Measurements from ENCODE around the gene PAGE2B.

DNA sequence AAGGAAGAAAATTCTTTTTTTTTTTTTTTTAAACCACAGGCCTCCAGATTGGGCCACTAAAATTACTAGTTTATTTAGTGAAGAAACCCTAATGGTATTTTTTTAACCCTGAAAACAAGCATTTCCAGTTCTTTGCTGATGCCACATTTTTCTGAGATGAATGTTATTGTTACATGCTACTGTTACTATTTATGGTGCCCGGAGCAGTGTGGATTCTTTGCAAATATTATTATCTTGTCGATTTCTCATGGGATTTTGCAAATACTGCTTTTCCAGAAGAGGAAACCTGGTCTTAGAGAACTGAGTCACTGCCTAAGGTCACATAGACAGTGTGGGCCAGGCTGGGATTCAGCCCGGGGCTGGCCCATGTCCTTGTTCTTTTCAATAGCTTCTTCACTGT, 35.4 kb upstream of the PAGE2B start:
- TF ChIP-seq EP300 (IDR thresholded peaks at IDR 0.05; ENCODE audit: borderline replicate concordance) (no peak), TAF1 (IDR thresholded peaks at IDR 0.05; ENCODE audit: low read depth) (no peak), TCF12 (IDR thresholded peaks at IDR 0.05; ENCODE audit: low read depth) (no peak), EGR1 (IDR thresholded peaks at IDR 0.05) (no peak), RAD21 (IDR thresholded peaks at IDR 0.05; ENCODE audit: low read depth) (no peak), REST (IDR thresholded peaks at IDR 0.05; ENCODE audit: low read depth) (no peak), ZBTB7A (IDR thresholded peaks at IDR 0.05; ENCODE audit: low read depth) (no peak), MAX (IDR thresholded peaks at IDR 0.05) (no peak), YY1 (IDR thresholded peaks at IDR 0.05; ENCODE audit: low read depth) (no peak), NFIC (IDR thresholded peaks at IDR 0.05) (no peak), FOXM1 (IDR thresholded peaks at IDR 0.05; ENCODE audit: borderline replicate concordance, low read depth) (no peak), TEAD4 (IDR thresholded peaks at IDR 0.05) (no peak), CEBPB (IDR thresholded peaks at IDR 0.05) (no peak), CREB1 (IDR thresholded peaks at IDR 0.05; ENCODE audit: low read depth) (no peak)
